ENCODE measurements around the gene FXN.

GRCh38 chr9:69027355-69028097, 8.0 kb upstream of the FXN start:
- TF ChIP-seq, protein P1, sequence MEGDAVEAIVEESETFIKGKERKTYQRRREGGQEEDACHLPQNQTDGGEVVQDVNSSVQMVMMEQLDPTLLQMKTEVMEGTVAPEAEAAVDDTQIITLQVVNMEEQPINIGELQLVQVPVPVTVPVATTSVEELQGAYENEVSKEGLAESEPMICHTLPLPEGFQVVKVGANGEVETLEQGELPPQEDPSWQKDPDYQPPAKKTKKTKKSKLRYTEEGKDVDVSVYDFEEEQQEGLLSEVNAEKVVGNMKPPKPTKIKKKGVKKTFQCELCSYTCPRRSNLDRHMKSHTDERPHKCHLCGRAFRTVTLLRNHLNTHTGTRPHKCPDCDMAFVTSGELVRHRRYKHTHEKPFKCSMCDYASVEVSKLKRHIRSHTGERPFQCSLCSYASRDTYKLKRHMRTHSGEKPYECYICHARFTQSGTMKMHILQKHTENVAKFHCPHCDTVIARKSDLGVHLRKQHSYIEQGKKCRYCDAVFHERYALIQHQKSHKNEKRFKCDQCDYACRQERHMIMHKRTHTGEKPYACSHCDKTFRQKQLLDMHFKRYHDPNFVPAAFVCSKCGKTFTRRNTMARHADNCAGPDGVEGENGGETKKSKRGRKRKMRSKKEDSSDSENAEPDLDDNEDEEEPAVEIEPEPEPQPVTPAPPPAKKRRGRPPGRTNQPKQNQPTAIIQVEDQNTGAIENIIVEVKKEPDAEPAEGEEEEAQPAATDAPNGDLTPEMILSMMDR (IDR thresholded peaks at IDR 0.05) = peak; percentile 43 to 67 (median 51)
- TF ChIP-seq POLR2A (IDR thresholded peaks at IDR 0.05) = no peak

Measured in esophagus squamous epithelium (tissue), 4 donors.